ENCODE measurements around the gene AP1B1.
"Not testable (repeated sequence)": the region's sequence is repeated elsewhere in the genome, so short reads cannot be mapped to it uniquely, and the experiment has no call there.

The AP1B1 gene

GRCh38 chr22:29386708-29387107 is 1.7 kb downstream of the AP1B1 start:
- DNase-seq = peak; percentile 60

GRCh38 chr22:29385748-29386147 is 2.6 kb downstream of the AP1B1 start:
- no peak for DNase-seq

- no peak for DNase-seq
Measured at GRCh38 chr22:29385151-29385704, 3.1 kb downstream of the AP1B1 start.

- no peak for DNase-seq
Measured at GRCh38 chr22:29383740-29384139, 4.6 kb downstream of the AP1B1 start.

- DNase-seq = peak; percentile 86
Measured at GRCh38 chr22:29382580-29383302, 5.6 kb downstream of the AP1B1 start.

GRCh38 chr22:29380856-29381255 is 7.5 kb downstream of the AP1B1 start:
- DNase-seq = no peak

- DNase-seq = no peak
Measured at GRCh38 chr22:29380032-29380781, 8.2 kb downstream of the AP1B1 start.

- DNase-seq = no peak
Measured at GRCh38 chr22:29379258-29379657, 9.1 kb downstream of the AP1B1 start.

GRCh38 chr22:29377979-29378378 is 10.4 kb downstream of the AP1B1 start:
- DNase-seq = no peak

GRCh38 chr22:29376705-29377104 is 11.7 kb downstream of the AP1B1 start:
- DNase-seq = not testable (repeated sequence)

- peak; percentile 68 for DNase-seq
Measured at GRCh38 chr22:29375398-29376076, 12.8 kb downstream of the AP1B1 start.

GRCh38 chr22:29374806-29375205 is 13.6 kb downstream of the AP1B1 start:
- DNase-seq = not testable (repeated sequence)

GRCh38 chr22:29374401-29374800 is 14.0 kb downstream of the AP1B1 start:
- DNase-seq = no peak

- no peak for DNase-seq
Measured at GRCh38 chr22:29370537-29370936, 17.8 kb downstream of the AP1B1 start.

GRCh38 chr22:29369460-29369859 is 18.9 kb downstream of the AP1B1 start:
- DNase-seq = no peak

- DNase-seq = peak; percentile 61
Measured at GRCh38 chr22:29359469-29359868, 28.9 kb downstream of the AP1B1 start.

GRCh38 chr22:29357193-29357890 is 31.0 kb downstream of the AP1B1 start:
- not testable (repeated sequence) for DNase-seq

GRCh38 chr22:29353860-29354259 is 34.5 kb downstream of the AP1B1 start:
- no peak for DNase-seq

- DNase-seq = no peak
Measured at GRCh38 chr22:29353286-29353685, 35.1 kb downstream of the AP1B1 start.

GRCh38 chr22:29352778-29353177 is 35.6 kb downstream of the AP1B1 start:
- DNase-seq = no peak

GRCh38 chr22:29351891-29352290 is 36.5 kb downstream of the AP1B1 start:
- no peak for DNase-seq

GRCh38 chr22:29351042-29351441 is 37.3 kb downstream of the AP1B1 start:
- DNase-seq = no peak

- no peak for DNase-seq
Measured at GRCh38 chr22:29348956-29349355, 39.4 kb downstream of the AP1B1 start.
